ENCODE results near the gene MCRIP1. TPM values are rescaled to one million over a fixed set of nuclear protein-coding genes. Genes with fewer than 3 reads are reported as not detected.

MCRIP1 gene
- total and polyA plus RNA-seq, 8 donors: 61.7 to 97.6 (median 80.7) TPM

DNA sequence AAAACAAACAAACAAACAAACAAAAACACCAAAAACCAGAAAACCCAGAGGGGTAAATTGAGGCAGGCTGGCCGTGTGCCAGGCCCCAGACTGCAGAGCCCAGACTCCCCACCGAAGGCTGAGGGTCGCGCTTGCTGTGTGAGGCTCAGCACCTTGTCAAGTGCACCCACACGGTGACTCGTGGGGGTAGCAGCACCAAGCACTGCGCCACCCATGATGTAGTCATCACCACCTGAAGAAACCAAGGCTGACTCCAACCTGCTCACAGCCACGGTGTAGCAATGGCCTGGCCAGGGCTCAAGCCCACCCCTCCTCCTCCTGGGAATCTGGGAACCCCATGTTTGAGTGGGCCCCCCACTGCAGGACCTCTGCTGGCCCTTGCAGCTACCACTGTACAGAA lies 11.9 kb downstream of the MCRIP1 start:
- ATAC-seq (no peak), DNase-seq (peak in 1 of 4 donors; percentile 69)
- Histone ChIP-seq H3K27me3 (peaks cover 0 to 21% of the 10 kb centered on the region in 2 donors), H3K4me3 (no peak overlapping the region), H3K36me3 (peaks cover 0 to 26% of the 10 kb centered on the region in 2 donors), H3K4me1 (peaks cover 15 to 28% of the 10 kb centered on the region in 2 donors), H3K9me3 (no peaks in the 10 kb centered on the region), H3K27ac (peak overlapping the region; percentile 61 to 76)
- TF ChIP-seq, protein P1, sequence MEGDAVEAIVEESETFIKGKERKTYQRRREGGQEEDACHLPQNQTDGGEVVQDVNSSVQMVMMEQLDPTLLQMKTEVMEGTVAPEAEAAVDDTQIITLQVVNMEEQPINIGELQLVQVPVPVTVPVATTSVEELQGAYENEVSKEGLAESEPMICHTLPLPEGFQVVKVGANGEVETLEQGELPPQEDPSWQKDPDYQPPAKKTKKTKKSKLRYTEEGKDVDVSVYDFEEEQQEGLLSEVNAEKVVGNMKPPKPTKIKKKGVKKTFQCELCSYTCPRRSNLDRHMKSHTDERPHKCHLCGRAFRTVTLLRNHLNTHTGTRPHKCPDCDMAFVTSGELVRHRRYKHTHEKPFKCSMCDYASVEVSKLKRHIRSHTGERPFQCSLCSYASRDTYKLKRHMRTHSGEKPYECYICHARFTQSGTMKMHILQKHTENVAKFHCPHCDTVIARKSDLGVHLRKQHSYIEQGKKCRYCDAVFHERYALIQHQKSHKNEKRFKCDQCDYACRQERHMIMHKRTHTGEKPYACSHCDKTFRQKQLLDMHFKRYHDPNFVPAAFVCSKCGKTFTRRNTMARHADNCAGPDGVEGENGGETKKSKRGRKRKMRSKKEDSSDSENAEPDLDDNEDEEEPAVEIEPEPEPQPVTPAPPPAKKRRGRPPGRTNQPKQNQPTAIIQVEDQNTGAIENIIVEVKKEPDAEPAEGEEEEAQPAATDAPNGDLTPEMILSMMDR (IDR thresholded peaks at IDR 0.05): no peak
- intact Hi-C loops (cut with DNase I): no loop called here

DNA sequence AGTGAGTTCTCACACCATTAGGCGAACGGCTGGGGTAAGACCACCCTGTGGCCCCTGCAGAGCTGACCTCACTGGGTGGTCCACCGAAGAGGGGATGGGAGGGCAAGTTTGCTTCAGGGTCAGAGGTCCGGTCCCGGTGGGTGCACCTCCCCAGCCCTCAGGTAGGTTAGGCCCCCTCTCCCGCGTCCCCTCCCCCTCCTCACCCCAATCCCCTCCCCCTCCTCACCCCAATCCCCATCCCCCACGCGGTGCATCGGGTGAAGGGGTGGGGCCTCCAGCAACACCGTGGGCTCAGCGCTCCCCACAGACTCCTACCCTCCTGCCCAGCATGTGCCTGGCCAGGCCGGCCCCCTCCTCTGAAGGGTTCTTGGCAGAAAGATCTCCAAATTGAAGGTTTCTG lies 13.4 kb downstream of the MCRIP1 start:
- Histone ChIP-seq H3K4me1 (peaks cover 15 to 22% of the 10 kb centered on the region in 2 donors), H3K27ac (no peak overlapping the region), H3K36me3 (peaks cover 0 to 26% of the 10 kb centered on the region in 2 donors), H3K4me3 (no peak overlapping the region), H3K27me3 (peaks cover 0 to 31% of the 10 kb centered on the region in 2 donors), H3K9me3 (no peaks in the 10 kb centered on the region)
- TF ChIP-seq, protein P1 (IDR thresholded peaks at IDR 0.05): no peak
- ATAC-seq: no peak
- intact Hi-C loops (cut with DNase I): no loop called here
- no peak for DNase-seq

DNA sequence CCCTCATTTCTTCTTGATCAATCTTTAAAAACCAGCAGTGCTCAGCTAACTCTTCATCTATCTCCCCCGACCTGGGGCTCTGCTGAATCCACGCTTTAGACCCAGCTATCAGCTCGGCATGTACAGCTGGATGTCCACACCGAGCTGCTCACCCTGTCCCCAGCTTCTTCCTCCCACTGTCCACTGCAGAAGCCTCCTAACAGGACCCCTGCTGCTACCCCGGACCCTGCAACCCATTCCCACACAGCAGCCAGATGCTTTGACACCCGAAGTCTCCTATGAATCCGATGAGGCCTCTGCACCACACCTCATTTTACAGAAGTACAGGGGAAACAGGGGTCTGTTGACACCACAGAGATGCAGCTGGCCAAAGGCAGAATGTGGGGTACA lies 15.3 kb downstream of the MCRIP1 start:
- intact Hi-C loops (cut with DNase I): no loop called here
- Histone ChIP-seq H3K36me3 (peaks cover 0 to 8% of the 10 kb centered on the region in 2 donors), H3K9me3 (no peaks in the 10 kb centered on the region), H3K4me1 (peaks cover 15 to 22% of the 10 kb centered on the region in 2 donors), H3K27me3 (peaks cover 0 to 41% of the 10 kb centered on the region in 2 donors), H3K27ac (no peak overlapping the region), H3K4me3 (no peak overlapping the region)
- no peak for DNase-seq
- ATAC-seq: no peak
- TF ChIP-seq, protein P1 (IDR thresholded peaks at IDR 0.05): no peak

DNA sequence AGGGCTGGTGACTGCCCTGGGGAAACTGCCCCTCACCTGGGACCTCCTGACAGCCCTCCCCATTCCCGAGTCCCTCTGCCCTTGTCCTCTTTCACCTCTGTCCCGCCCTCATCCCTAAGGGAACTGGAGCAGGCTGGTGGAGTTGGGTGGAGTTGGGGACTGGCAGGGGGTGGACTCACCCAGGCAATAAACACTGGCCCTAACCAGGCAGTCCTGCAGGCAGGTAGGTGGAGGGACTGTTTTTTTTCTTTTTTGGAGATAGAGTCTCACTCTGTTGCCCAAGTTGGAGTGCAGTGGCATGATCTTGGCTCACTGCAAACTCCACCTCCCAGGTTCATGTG lies 17.5 kb downstream of the MCRIP1 start:
- no peaks in the 10 kb centered on the region for H3K9me3 ChIP-seq
- TF ChIP-seq, protein P1 (IDR thresholded peaks at IDR 0.05): no peak
- no peaks in the 10 kb centered on the region for H3K36me3 ChIP-seq
- DNase-seq: no peak
- peaks cover 0 to 3% of the 10 kb centered on the region in 2 donors for H3K4me1 ChIP-seq
- intact Hi-C loops (cut with DNase I): no loop called here
- no peak overlapping the region for H3K27ac ChIP-seq
- H3K4me3 ChIP-seq: no peak overlapping the region
- H3K27me3 ChIP-seq: peaks cover 0 to 62% of the 10 kb centered on the region in 2 donors
- peak; percentile 38 for ATAC-seq

DNA sequence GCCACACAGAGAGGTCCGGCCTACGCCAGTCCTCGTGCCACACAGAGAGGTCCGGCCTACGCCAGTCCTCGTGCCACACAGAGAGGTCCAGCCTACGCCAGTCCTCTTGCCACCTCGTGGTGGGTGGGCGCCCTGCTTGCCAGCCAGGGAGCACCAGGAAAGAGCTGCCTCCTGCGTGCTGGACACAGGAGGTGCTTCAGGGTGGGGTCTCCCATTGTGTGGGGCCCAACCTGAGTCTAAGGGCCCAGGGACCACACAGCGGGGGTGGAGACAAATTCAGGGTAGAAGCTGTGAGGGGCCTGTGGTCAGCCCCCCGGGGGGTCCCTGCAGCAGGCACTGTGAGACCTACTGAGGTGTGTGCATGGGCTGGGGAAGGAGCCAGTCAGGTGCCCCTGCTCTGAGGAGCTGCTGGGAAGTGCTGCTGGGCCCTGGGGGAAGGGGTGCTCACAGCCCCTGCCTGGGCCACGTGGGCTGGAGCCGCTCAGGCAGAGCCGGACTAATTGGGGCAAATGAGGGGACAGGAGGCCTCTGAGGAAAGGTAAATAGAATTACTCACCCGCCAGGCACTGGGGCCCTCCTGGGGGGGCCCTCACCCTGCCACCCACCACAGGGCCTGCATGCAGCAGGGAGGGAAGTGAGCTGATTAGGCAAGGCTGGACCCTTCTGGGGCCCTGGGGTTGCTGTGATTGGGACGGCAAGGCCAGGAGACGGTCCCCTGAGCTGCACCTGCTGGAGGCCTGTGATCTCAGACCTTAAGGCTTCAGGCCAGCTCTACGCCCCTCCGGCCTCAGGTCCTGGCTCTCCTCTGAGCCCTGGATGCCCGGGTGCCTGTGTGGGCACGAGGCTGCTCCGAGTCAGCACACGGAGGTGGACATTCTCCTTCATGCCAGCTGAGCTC lies 18.1 kb downstream of the MCRIP1 start:
- Histone ChIP-seq H3K27me3 (peaks cover 0 to 66% of the 10 kb centered on the region in 2 donors), H3K4me3 (no peak overlapping the region), H3K9me3 (no peaks in the 10 kb centered on the region), H3K27ac (no peak overlapping the region), H3K4me1 (peaks cover 0 to 2% of the 10 kb centered on the region in 2 donors), H3K36me3 (no peaks in the 10 kb centered on the region)
- TF ChIP-seq, protein P1 (IDR thresholded peaks at IDR 0.05): no peak
- ATAC-seq (peak; percentile 52), DNase-seq (peak in 2 of 4 donors; percentile 24 to 73)
- intact Hi-C loops (cut with DNase I): no loop called here

Measured in left lung (tissue), 10 donors.